ENCODE measurements around the gene COMMD6.
A peak's percentile ranks its signal among the peaks of the same experiment; 100 is the strongest.

Gene COMMD6

DNA sequence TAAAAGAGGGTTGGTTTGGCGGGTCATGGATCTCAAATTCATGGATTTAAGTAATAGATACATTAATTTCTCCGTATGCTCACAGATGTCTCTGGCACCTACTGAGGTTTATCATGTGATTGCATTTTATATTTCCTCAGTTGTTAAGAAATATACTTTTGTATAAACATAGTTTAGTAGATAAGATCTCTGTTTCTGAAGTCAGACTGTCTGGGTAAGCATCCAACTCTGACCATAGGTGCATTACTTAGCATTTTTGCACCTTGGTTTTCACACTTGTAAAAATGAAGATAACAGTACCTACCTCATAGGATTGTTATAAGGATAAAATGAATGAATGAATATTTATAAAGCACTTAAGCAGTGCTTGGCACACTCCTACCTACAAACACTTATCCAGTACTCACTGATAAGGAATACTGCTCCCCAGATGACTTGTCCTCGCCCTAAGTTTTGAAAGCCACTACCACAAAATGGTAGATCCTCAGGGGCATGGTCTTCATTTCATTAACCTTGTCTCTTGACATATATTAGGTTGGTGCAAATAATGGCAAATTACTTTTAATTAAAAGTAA is 26.5 kb downstream of the COMMD6 start:
- H3K9me3 Mint-ChIP-seq, result no peaks in the 10 kb centered on the region
- no peak overlapping the region for H3K4me3 Mint-ChIP-seq
- peaks cover 4% of the 10 kb centered on the region for H3K27me3 Mint-ChIP-seq
- no peak for DNase-seq
- no peak overlapping the region for H3K27ac Mint-ChIP-seq
- H3K36me3 Mint-ChIP-seq, result no peaks in the 10 kb centered on the region
- CTCF ChIA-PET, result no interaction called here
- H3K4me1 Mint-ChIP-seq, result no peaks in the 10 kb centered on the region

DNA sequence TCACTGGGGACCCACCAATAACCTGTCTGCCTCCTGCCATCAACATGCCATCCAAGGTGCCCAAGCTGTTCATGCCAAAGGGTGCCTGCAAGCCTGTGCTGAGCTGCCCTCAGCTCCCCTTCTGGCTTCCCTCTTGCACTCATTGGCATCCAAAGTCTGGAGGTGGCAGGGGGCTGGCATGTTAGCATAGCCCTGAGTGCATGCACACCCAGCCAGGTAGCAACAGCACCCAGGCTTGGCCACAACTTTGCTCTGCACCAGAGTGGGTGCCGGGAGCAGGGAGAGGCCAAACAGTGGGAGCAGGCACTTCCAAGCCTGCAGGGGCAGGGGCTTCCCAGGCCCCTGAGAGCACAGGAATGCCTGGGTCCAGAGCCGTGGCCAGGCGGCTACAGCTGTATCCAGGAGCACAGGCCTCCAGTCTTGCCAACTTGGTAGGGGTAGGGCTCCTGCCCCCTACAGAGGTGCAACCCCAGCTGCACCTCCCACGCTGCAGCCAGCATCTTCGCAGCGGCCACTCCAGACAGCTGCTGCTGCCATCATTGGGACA is 29.6 kb downstream of the COMMD6 start:
- DNase-seq, result no peak
- Mint-ChIP-seq H3K27ac (peak overlapping the region; percentile 30), H3K4me3 (no peak overlapping the region), H3K36me3 (no peaks in the 10 kb centered on the region), H3K27me3 (peaks cover 4% of the 10 kb centered on the region), H3K9me3 (no peaks in the 10 kb centered on the region), H3K4me1 (peaks cover 2% of the 10 kb centered on the region)
- CTCF ChIA-PET, result no interaction called here

DNA sequence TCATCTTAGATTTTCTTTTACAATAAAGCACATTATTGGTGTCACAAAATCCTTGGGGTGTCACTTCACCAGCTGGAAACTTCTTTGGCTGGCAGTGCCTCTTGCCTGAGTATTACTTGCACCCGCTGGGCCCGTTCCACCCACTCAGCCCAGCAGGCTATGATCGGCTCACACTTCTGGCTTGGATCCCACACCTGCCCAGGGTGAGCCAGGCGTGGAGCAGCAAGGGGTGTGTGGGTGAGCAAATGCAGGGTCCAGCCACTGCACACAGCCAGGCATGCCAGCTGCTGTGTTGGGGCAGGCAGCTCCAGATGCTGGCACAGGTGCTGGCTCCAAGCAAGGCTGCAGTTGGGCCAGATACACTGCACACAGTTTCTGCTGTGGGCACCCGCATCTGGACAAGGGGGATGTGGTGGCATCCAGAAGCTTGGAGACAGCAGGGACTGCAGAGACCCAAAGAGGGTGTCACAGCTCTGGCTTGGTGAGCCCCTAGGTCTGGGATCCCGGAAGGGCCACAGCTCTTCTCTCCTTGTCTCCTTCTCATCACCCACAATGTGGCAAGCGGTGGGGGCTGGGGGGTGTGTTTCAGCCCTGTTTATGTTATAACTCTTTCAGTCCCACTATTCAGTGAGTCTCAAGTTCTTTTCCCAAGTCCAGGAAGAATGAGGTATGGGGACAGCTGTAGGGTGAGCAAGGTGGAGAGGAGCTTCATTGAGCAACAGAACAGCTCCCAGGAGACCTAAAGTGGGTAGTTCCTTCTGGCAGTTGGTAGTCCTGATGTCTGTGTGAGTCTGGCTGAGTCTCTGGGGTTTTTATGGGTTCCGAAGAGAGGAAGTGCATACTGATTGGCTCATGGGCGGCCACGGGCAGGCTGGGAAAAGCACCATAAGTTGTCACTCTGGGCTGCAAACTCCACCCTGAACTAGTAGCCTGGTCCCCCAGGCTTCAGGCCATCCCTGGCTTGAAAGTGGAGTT is 30.3 kb downstream of the COMMD6 start:
- Mint-ChIP-seq H3K4me1 (peaks cover 2% of the 10 kb centered on the region), H3K27ac (no peak overlapping the region), H3K4me3 (no peak overlapping the region), H3K9me3 (no peaks in the 10 kb centered on the region), H3K27me3 (peaks cover 4% of the 10 kb centered on the region), H3K36me3 (no peaks in the 10 kb centered on the region)
- CTCF ChIA-PET, result no interaction called here
- DNase-seq, result no peak

DNA sequence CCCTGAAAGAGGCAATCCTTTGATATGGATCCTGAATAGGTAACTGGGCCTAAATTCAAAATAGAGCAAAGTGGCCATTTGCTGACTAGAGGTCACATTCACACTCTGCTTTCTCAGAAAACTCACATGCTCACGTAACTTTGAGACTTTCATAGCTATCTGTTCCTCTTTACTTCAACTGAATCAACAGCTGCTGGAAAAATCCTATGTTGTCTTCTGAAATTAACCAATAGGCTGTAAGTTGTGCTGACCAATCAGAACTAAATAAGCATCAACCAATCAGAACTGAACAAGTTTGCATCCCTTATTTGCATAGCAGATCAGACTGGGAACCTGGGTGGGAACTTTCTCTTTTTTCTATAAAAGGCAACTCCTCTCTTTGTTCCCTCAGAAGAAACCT is 31.6 kb downstream of the COMMD6 start:
- Mint-ChIP-seq H3K36me3 (no peaks in the 10 kb centered on the region), H3K9me3 (no peaks in the 10 kb centered on the region), H3K4me3 (no peak overlapping the region), H3K27ac (no peak overlapping the region), H3K4me1 (peaks cover 2% of the 10 kb centered on the region), H3K27me3 (peaks cover 4% of the 10 kb centered on the region)
- DNase-seq, result no peak
- CTCF ChIA-PET, result no interaction called here

DNA sequence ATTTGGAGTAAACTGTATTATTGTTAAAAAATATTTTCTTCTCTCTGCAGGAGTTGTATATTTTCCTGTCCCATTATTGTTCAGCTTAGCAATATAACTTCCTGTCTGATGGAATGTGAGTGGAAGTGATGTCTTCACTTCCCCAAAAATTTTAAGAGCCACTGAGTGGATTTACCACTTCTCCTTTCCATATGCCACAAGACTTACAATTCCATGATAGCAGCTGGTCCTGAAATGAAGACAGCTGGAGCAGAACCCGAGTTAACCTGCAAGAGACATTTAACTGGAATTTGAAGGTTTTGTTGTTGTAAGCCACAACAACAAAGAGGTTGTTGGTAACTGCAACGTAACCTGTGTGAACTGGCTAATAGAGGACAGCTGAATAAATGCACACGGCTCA is 32.3 kb downstream of the COMMD6 start:
- CTCF ChIA-PET, result no interaction called here
- no peak overlapping the region for H3K27ac Mint-ChIP-seq
- no peaks in the 10 kb centered on the region for H3K9me3 Mint-ChIP-seq
- H3K36me3 Mint-ChIP-seq, result no peaks in the 10 kb centered on the region
- peaks cover 4% of the 10 kb centered on the region for H3K27me3 Mint-ChIP-seq
- no peak overlapping the region for H3K4me3 Mint-ChIP-seq
- peaks cover 2% of the 10 kb centered on the region for H3K4me1 Mint-ChIP-seq
- no peak for DNase-seq

DNA sequence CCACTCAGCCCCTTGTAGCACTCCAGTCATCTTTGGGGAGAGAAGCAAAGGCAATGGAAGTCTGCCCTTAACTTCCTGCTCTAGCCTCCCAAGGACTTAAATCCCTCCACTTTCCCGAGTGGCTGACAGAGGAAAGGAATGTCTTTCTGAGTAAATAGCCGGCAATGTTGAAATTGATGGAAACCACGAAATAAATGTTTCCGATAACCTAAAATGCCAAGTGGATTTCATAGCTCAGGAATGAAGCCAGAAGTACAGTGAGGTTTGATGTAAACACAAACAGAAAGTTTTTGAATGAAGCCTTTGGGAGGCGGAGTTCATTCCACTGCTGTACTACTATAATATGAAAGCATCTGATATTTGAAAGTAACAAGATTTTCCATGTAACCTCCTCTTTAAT is 41.7 kb downstream of the COMMD6 start:
- no peak overlapping the region for H3K27ac Mint-ChIP-seq
- CTCF ChIA-PET, result no interaction called here

DNA sequence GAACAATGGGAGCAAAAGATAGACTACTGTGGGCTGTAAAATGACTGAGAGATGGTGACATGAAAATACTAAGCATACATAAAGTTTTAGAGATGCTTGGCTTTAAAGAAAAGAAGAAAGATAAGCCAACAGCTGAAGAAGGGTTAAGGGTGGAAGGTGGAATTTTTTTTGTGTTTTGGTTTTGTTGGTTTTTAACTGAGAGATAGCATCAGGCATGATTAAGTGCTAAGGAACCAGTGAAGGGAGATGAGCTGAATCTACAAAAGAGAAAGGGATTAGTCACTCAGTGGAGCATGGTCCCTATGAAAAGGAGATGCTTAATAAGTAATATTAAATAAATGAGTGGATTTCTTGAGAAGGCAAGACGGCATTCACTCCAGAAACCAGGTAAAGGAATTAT is 43.1 kb downstream of the COMMD6 start:
- Mint-ChIP-seq H3K27me3 (peaks cover 7% of the 10 kb centered on the region), H3K4me3 (no peak overlapping the region), H3K36me3 (no peaks in the 10 kb centered on the region), H3K9me3 (no peaks in the 10 kb centered on the region), H3K27ac (no peak overlapping the region), H3K4me1 (peaks cover 2% of the 10 kb centered on the region)
- DNase-seq, result no peak
- CTCF ChIA-PET, result no interaction called here

More for the DNA sequence above, 41.7 kb downstream of the COMMD6 start:
- Mint-ChIP-seq H3K4me3 (no peak overlapping the region), H3K9me3 (no peaks in the 10 kb centered on the region), H3K36me3 (no peaks in the 10 kb centered on the region), H3K27me3 (peaks cover 4% of the 10 kb centered on the region), H3K4me1 (no peaks in the 10 kb centered on the region)
- DNase-seq, result no peak

DNA sequence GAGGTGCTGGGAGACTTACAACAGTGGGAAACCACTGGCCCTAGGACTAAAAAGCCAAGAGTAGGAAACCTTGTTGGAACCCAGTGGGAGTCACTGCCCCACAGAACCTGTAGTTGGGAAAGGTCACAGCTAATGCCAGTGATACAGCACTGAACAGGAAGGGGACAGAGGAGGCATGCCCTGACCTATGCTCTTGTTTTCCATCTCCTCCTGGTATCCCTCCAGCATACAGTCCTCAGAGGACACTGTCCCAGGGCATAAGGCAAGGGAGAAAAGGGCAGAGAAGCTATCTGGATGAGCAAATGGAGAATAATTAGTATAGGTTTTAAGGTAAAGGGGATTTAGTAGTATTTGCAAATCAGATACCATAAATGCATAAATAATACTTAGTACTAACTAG is 44.5 kb downstream of the COMMD6 start:
- peaks cover 2% of the 10 kb centered on the region for H3K4me1 Mint-ChIP-seq
- no peak overlapping the region for H3K27ac Mint-ChIP-seq
- no peaks in the 10 kb centered on the region for H3K9me3 Mint-ChIP-seq
- H3K27me3 Mint-ChIP-seq, result peaks cover 8% of the 10 kb centered on the region
- no peak for DNase-seq
- H3K36me3 Mint-ChIP-seq, result no peaks in the 10 kb centered on the region
- CTCF ChIA-PET, result no interaction called here
- no peak overlapping the region for H3K4me3 Mint-ChIP-seq

DNA sequence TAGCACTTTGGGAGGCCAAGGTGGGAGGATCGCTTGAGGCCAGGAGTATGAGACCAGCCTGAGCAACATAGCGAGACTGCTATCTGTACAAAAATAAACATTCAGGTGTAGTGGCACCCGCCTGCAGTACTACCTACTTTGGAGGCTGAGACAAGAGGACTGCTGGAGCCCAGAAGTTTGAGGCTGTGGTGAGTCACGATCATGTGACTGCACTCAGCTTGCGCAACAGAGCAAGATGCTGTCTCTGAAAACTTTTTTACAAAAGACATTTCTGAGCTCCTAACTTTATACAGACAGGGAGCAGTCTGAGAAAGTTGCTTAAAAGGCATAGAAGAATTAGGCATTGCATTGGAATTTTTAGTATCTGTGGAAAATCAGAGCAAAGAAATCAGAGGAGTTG is 45.3 kb downstream of the COMMD6 start:
- Mint-ChIP-seq H3K9me3 (no peaks in the 10 kb centered on the region), H3K4me3 (no peak overlapping the region), H3K36me3 (no peaks in the 10 kb centered on the region), H3K4me1 (peaks cover 2% of the 10 kb centered on the region), H3K27ac (no peak overlapping the region), H3K27me3 (peaks cover 12% of the 10 kb centered on the region)
- no peak for DNase-seq
- CTCF ChIA-PET, result no interaction called here

DNA sequence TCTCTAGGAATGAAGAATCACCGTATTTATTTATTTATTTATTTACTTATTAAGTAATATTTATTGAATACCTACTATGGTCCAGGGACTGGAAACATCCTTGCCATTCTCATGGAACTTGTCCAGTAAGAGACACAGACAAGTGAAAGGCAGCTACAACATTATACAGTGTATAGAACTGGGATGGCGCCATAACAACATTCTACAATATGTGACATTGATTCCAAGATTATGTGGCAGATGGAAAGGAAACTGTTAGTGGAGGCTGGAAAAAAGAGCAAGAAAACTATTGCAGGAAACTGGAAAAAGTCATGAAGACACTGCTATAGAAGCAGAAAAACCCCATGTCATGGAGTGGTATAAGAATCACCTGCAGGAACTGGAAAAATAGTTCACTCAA is 46.3 kb downstream of the COMMD6 start:
- Mint-ChIP-seq H3K4me3 (no peak overlapping the region), H3K27ac (no peak overlapping the region), H3K4me1 (peaks cover 2% of the 10 kb centered on the region), H3K9me3 (no peaks in the 10 kb centered on the region), H3K27me3 (peaks cover 18% of the 10 kb centered on the region), H3K36me3 (no peaks in the 10 kb centered on the region)
- CTCF ChIA-PET, result no interaction called here
- no peak for DNase-seq

DNA sequence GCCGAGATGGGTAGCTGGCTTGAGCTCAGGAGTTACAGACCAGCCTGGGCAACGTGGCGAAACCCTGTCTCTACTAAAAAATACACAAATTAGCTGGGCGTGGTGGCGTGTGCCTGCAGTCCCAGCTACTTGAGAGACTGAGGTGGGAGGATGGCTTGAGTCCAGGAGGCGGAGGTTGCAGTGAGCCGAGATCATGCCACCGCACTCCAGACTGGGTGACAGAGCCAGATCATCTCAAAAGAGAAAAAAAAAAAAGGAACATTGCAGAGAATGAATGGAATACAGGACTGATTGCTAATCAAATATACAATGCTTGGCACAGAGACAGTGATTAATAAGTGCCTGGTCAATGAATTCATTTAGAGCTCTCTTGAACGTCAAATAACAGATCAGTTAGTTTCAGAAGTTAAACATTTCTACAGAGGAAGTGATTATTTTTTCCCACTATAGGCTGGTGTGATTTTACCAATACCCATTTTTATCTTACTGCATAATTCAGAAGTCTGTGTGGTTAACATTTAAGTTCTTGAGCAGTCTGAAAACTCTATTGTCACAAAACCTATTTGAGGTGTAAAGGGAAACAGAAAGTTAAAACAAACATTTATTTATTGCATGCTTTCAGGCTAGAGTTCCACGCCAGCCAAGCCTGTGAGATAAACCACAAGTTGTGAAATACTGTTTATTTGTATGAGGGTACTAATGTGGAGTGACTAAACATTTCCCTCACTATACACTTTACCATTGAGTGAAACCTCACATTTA is 48.0 kb downstream of the COMMD6 start:
- no peaks in the 10 kb centered on the region for H3K9me3 Mint-ChIP-seq
- H3K27ac Mint-ChIP-seq, result no peak overlapping the region
- H3K4me1 Mint-ChIP-seq, result peaks cover 2% of the 10 kb centered on the region
- DNase-seq, result no peak
- no peak overlapping the region for H3K4me3 Mint-ChIP-seq
- CTCF ChIA-PET, result no interaction called here
- peaks cover 34% of the 10 kb centered on the region for H3K27me3 Mint-ChIP-seq
- no peaks in the 10 kb centered on the region for H3K36me3 Mint-ChIP-seq

DNA sequence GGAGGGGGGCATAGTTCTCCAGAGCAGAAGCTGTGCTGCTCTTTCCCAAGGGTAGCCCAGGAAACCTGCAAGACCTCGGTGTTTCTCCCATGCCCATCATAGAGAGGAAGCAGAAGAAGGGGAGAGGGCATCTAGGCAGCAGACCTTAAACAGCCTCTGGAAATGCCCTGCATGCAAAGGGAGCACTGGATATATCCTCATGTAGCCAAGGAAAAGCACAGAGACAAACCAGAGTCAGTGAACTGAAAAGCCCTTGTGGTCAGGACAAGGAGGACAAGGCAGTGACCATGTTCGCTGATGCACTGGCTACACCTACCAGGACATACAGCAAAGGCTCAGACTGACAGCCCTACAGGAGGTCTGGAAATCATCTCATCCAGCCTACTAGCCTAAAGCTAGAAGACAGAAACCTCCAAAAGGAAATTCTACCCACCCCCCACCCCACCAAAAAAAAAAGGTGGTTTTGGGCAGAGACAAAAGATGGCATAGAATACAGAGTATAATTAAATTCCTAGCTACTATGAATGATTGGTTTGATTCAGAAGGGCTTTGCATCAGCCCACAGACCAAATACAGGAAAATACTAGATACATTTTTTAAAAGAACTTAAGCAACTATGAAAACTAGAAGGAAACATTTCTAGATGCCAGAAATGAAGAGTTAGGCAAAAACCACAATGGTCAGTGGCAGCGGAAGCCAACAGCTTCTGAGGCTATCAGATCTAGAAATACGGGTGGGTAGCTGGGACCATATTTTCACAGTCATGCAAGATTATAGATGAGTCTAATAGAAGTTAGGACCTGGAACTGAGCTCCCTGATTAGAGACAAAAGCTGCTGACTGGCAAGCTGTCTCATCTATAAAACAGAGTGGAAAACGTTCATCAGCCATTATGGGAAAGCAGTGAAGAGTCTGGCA is 51.2 kb downstream of the COMMD6 start:
- Mint-ChIP-seq H3K4me3 (no peak overlapping the region), H3K27ac (no peak overlapping the region), H3K27me3 (peaks cover 48% of the 10 kb centered on the region), H3K9me3 (no peaks in the 10 kb centered on the region), H3K4me1 (peaks cover 8% of the 10 kb centered on the region), H3K36me3 (no peaks in the 10 kb centered on the region)
- no peak for DNase-seq
- CTCF ChIA-PET, result interaction anchor here (0.6 kb wide), 1 partner anchor 71 kb away, joined by 3 read pairs; no protein-coding TSS in a partner anchor

DNA sequence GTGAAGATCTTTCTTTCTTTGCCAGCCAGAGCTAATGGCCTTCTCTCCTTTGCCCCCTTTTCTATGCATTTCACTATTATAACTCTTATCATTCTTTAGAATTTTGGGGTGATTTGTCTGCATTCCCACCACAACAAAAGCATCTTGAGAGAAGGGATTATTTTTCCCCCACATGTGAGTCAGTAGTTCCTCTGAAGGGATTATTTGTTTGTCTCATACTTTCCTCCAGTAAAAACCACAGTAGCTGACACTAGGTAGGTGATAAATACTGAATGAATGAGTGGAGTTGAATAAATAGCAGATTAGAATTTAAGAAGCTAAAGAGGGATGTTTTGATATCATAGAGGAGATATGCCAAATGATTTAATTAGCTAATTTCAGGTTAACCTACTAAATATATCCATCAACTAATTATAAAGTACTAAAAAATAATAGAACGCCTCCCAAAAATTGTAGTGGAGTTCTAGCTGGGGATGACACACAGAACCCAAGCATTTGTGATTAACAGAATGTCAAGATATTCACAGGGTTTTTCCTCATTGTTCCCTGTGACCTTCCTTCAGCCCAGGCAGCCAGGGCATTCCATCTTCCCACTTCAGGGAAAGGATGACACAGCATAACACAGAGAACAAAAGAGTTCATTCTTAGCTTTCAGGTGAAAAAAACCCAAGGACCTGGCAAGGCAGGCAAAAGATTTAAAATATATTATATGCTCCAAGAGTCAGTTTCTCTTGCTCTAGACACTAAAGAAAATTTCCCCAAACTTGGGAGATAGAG is 52.2 kb downstream of the COMMD6 start:
- Mint-ChIP-seq H3K9me3 (no peaks in the 10 kb centered on the region), H3K36me3 (no peaks in the 10 kb centered on the region), H3K27me3 (peaks cover 55% of the 10 kb centered on the region), H3K4me3 (no peak overlapping the region), H3K27ac (no peak overlapping the region), H3K4me1 (peaks cover 16% of the 10 kb centered on the region)
- no peak for DNase-seq
- CTCF ChIA-PET, result interaction anchor here (0.6 kb wide), 1 partner anchor 72 kb away, joined by 3 read pairs; no protein-coding TSS in a partner anchor
